ENCODE measurements around the gene RPS6KB2. TPM values are rescaled to one million over a fixed set of nuclear protein-coding genes. Genes with fewer than 3 reads are reported as not detected.

Gene RPS6KB2
- total and polyA plus RNA-seq, 10 of the 15 experiments (the other 5 are each of a cell fraction or from before 2014, with no cell fraction given) = 0.39 to 101 (median 58.4) TPM

DNA sequence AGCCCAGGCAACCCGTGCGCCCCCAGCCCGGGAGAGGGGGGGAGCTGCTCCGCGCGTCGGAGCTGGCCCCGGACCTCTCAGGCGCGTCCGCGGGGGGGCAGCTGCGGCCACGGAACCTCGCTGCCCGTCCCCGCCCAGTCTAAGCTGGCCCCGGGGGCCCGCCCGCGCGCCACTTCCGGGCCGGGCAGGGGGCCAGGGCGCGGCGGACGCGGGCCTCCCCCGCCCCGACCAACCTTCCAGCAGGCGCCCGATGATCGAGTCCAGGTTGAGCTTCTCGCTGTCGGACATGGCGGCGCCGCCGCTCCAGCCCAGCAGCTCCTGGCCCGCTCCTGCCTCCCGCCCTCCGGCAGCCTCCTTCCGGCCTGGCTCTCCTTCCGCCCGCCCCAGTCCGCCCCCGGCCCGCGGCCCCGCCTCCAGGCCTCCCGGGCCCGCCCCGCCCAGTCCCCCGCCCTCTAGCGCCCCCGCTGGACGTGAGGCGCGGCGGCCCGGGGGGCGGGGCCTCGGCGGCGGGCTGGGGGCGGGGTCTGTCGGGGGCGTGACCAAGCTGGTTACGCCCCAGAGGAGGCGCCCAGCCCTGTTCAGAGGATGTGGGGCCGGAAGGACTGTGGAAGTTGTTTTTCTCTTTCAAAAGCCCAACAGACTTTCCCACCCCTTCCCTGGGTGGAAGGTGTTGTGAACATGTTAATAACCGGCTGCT is 26.7 kb upstream of the RPS6KB2 start, which contains the start of gene PPP1CA:
PPP1CA (minus strand) TSS at position 364 of the 697 bp plus-strand sequence; CDS start at position 288, 76 bp downstream.
- H3K79me2 ChIP-seq (ENCODE audit: control insufficient read depth, insufficient read depth, low read length) = peaks cover 58% of the 10 kb centered on the region
- peaks cover 20 to 24% of the 10 kb centered on the region in 2 experiments for H3K36me3 ChIP-seq (ENCODE audit: control insufficient read depth in 2 of 2, insufficient read depth in 2 of 2, low read length in 1 of 2)
- peak within 1 kb of the TSS; percentile 95 for H3K9ac ChIP-seq (ENCODE audit: control insufficient read depth, insufficient read depth, low read length)
- FAIRE-seq = peak; percentile 89
- peak within 1 kb of the TSS; percentile 80 for H3K4me3 ChIP-seq
- H3K4me1 ChIP-seq (ENCODE audit: control insufficient read depth, insufficient read depth, low read length) = peaks cover 50% of the 10 kb centered on the region
- ChIA-PET RAD21 (ENCODE audit: unreplicated experiment) (interaction anchor here (0.6 to 6.4 kb wide), 39 partner anchors 10 to 1089 kb away, joined by 3 to 112 read pairs (median 4); partner anchors contain the start of genes AIP, ANKRD13D, CORO1B and PITPNM1), CTCF (interaction anchor here (0.6 to 5.0 kb wide), 34 partner anchors 10 to 187 kb away, joined by 3 to 53 read pairs (median 5); partner anchors contain the start of genes AIP, CDK2AP2, GSTP1 and PITPNM1), POLR2A (interaction anchor here (0.6 to 7.3 kb wide), 29 partner anchors 9 to 317 kb away, joined by 3 to 112 read pairs (median 9); partner anchors contain the start of genes AIP, CLCF1, CORO1B and NUDT8), SMC1A (ENCODE audit: uncharacterized antibody, unreplicated experiment) (interaction anchor here (0.6 to 5.7 kb wide), 21 partner anchors 9 to 146 kb away, joined by 3 to 46 read pairs (median 4); partner anchors contain the start of genes AIP, PITPNM1, POLD4 and PTPRCAP)
- no peaks in the 10 kb centered on the region; the same call in 1 of the 2 replicates for H4K20me1 ChIP-seq (ENCODE audit: control insufficient read depth, insufficient read depth)
- DNase-seq (ENCODE audit: low read depth, low spot score) = no peak
- H3K9me3 ChIP-seq (replicated peaks; ENCODE audit: control insufficient read depth, insufficient read depth, low read length) = no peaks in the 10 kb centered on the region; the same call in 2 of the 3 replicates
- intact Hi-C loops (cut with micrococcal nuclease; ENCODE audit: unreplicated experiment) = loop anchor here (1.0 to 5.0 kb wide), 4 partner anchors 36 to 105 kb away; partner anchors contain the start of genes AIP, PTPRCAP and TMEM134
- ATAC-seq = peak; percentile 77
- in situ Hi-C loops (cut with MboI) = no loop called here
- peak within 1 kb of the TSS; percentile 79 for H2AFZ ChIP-seq (ENCODE audit: control insufficient read depth, low read depth, low read length)
- no peaks in the 10 kb centered on the region for H3K27me3 ChIP-seq (replicated peaks in 1 of 2; ENCODE audit: control insufficient read depth in 2 of 2, insufficient read depth in 2 of 2, low read length in 1 of 2)
- BruUV-seq (replicated peaks) = no TSS peak
- peak within 1 kb of the TSS; percentile 99 for H3K27ac ChIP-seq (ENCODE audit: control insufficient read depth, insufficient read depth)
- WGBS (ENCODE audit: insufficient coverage, insufficient replicate concordance, low lambda C conversion rate, missing lambda C conversion rate) = 2% methylated on average over 50 of the region's 73 CpGs
- peak within 1 kb of the TSS; percentile 98 for H3K4me2 ChIP-seq (ENCODE audit: control insufficient read depth, insufficient read depth)
- TF ChIP-seq RB1 (IDR thresholded peaks at IDR 0.05; ENCODE audit: borderline replicate concordance) (peak; percentile 83; the same call in 1 of the 2 replicates), ZBTB11 (CRISPR knock-in tag; IDR thresholded peaks at IDR 0.05) (no peak), WRNIP1 (IDR thresholded peaks at IDR 0.05; ENCODE audit: borderline replicate concordance, low read depth, low read length) (no peak), IKZF2 (IDR thresholded peaks at IDR 0.05) (no peak), EED (IDR thresholded peaks at IDR 0.05; ENCODE audit: low read depth) (no peak), BRCA1 (IDR thresholded peaks at IDR 0.05; ENCODE audit: low read depth, low read length) (no peak), ZSCAN29 (IDR thresholded peaks at IDR 0.05) (0 out of 2 replicates have a peak, but pooled peaks have one; percentile 63), FOXM1 (IDR thresholded peaks at IDR 0.05; ENCODE audit: low read depth, low read length) (no peak)
- TF ChIP-seq, protein P1, sequence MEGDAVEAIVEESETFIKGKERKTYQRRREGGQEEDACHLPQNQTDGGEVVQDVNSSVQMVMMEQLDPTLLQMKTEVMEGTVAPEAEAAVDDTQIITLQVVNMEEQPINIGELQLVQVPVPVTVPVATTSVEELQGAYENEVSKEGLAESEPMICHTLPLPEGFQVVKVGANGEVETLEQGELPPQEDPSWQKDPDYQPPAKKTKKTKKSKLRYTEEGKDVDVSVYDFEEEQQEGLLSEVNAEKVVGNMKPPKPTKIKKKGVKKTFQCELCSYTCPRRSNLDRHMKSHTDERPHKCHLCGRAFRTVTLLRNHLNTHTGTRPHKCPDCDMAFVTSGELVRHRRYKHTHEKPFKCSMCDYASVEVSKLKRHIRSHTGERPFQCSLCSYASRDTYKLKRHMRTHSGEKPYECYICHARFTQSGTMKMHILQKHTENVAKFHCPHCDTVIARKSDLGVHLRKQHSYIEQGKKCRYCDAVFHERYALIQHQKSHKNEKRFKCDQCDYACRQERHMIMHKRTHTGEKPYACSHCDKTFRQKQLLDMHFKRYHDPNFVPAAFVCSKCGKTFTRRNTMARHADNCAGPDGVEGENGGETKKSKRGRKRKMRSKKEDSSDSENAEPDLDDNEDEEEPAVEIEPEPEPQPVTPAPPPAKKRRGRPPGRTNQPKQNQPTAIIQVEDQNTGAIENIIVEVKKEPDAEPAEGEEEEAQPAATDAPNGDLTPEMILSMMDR (IDR thresholded peaks at IDR 0.05 in 2 of 3, conservative IDR thresholded peaks at IDR 0.05 in 1 of 3; ENCODE audit: control insufficient read depth in 2 of 3, extremely low read depth in 1 of 3, insufficient read depth in 1 of 3, low read depth in 3 of 3, low read length in 3 of 3) = peak in 2 of 3 experiments; percentile 36 to 41; a peak in 3 of 6 replicates
- TF ChIP-seq, protein P2, sequence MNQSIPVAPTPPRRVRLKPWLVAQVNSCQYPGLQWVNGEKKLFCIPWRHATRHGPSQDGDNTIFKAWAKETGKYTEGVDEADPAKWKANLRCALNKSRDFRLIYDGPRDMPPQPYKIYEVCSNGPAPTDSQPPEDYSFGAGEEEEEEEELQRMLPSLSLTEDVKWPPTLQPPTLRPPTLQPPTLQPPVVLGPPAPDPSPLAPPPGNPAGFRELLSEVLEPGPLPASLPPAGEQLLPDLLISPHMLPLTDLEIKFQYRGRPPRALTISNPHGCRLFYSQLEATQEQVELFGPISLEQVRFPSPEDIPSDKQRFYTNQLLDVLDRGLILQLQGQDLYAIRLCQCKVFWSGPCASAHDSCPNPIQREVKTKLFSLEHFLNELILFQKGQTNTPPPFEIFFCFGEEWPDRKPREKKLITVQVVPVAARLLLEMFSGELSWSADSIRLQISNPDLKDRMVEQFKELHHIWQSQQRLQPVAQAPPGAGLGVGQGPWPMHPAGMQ (IDR thresholded peaks at IDR 0.05; ENCODE audit: borderline replicate concordance) = no peak
- TF ChIP-seq, protein P3, sequence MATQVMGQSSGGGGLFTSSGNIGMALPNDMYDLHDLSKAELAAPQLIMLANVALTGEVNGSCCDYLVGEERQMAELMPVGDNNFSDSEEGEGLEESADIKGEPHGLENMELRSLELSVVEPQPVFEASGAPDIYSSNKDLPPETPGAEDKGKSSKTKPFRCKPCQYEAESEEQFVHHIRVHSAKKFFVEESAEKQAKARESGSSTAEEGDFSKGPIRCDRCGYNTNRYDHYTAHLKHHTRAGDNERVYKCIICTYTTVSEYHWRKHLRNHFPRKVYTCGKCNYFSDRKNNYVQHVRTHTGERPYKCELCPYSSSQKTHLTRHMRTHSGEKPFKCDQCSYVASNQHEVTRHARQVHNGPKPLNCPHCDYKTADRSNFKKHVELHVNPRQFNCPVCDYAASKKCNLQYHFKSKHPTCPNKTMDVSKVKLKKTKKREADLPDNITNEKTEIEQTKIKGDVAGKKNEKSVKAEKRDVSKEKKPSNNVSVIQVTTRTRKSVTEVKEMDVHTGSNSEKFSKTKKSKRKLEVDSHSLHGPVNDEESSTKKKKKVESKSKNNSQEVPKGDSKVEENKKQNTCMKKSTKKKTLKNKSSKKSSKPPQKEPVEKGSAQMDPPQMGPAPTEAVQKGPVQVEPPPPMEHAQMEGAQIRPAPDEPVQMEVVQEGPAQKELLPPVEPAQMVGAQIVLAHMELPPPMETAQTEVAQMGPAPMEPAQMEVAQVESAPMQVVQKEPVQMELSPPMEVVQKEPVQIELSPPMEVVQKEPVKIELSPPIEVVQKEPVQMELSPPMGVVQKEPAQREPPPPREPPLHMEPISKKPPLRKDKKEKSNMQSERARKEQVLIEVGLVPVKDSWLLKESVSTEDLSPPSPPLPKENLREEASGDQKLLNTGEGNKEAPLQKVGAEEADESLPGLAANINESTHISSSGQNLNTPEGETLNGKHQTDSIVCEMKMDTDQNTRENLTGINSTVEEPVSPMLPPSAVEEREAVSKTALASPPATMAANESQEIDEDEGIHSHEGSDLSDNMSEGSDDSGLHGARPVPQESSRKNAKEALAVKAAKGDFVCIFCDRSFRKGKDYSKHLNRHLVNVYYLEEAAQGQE (IDR thresholded peaks at IDR 0.05; ENCODE audit: low read depth, low read length) = no peak
